Activated CD4-positive, alpha-beta T cell treated with anti-CD3 and anti-CD28 coated beads, Interleukin-2, amount 10 ng/mL, durations not matched to agents 7 days and 5 days (primary cell): ENCODE data around the gene DGAT2L6. TPM values are rescaled to one million over a fixed set of nuclear protein-coding genes. Genes with fewer than 3 reads are reported as not detected.

Experiments
- CTCF ChIA-PET: fragments of 350-600 bp; sonication (Branson Sonifier 250); formaldehyde crosslinking; loops from one replicate; lab custom pipeline; 2021; ENCODE audit warnings: antibody characterized with exemption; lab: Charles Lee
- POLR2A ChIA-PET: fragments of 350-600 bp; sonication (Branson Sonifier 250); formaldehyde crosslinking; loops from one replicate; lab custom pipeline; 2021; ENCODE audit warnings: antibody characterized with exemption; lab: Charles Lee
- DNase-seq: peaks from one replicate; pipeline ENCODE4 v3.0.0-alpha.2; 2020
- H3K27ac Mint-ChIP-seq: one replicate; pipeline ENCODE4 v1.8.0; 2021; ENCODE audit warnings: mild to moderate bottlenecking, moderate library complexity, mixed read lengths
- H3K27me3 Mint-ChIP-seq: one replicate; pipeline ENCODE4 v1.8.0; 2021; ENCODE audit warnings: mixed read lengths
- H3K36me3 Mint-ChIP-seq: one replicate; pipeline ENCODE4 v1.8.0; 2021; ENCODE audit warnings: low read depth, mixed read lengths
- H3K4me1 Mint-ChIP-seq: one replicate; pipeline ENCODE4 v1.8.0; 2021; ENCODE audit warnings: mixed read lengths
- H3K4me3 Mint-ChIP-seq: one replicate; pipeline ENCODE4 v1.8.0; 2021; ENCODE audit warnings: mild to moderate bottlenecking, moderate library complexity, mixed read lengths
- H3K9me3 Mint-ChIP-seq: one replicate; pipeline ENCODE4 v1.8.0; 2021; ENCODE audit warnings: mixed read lengths
- total RNA-seq, 2 experiments: library from RNA; stranded (reverse); gene quantifications; one replicate each; pipeline ENCODE4 v1.2.3, GENCODE V29; 2021

Gene DGAT2L6
- total RNA-seq, 2 experiments from 2014 or later = not detected

DNA sequence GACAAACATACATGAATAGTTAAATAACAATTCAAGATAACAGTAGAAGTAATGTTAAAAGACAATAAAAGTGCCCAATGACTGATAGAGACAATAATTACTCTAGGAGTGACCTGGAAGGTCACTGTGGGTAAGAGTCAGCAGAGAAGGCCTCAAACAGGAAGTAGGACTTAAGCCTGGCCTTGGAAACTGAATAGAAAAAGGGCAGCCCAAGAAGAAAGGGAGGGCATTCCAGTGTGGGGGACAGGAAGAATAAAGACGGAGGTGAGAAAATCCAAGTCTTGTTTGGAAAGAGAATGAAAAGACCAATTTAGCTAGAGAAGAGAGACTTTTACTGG lies 76.7 kb downstream of the DGAT2L6 start:
- no peaks in the 10 kb centered on the region for H3K36me3 Mint-ChIP-seq
- no peak overlapping the region for H3K27ac Mint-ChIP-seq
- ChIA-PET POLR2A (no interaction called here), CTCF (no interaction called here)
- no peak for DNase-seq
- no peak overlapping the region for H3K4me3 Mint-ChIP-seq
- peaks cover 12% of the 10 kb centered on the region for H3K4me1 Mint-ChIP-seq
- H3K27me3 Mint-ChIP-seq = no peaks in the 10 kb centered on the region
- no peaks in the 10 kb centered on the region for H3K9me3 Mint-ChIP-seq

DNA sequence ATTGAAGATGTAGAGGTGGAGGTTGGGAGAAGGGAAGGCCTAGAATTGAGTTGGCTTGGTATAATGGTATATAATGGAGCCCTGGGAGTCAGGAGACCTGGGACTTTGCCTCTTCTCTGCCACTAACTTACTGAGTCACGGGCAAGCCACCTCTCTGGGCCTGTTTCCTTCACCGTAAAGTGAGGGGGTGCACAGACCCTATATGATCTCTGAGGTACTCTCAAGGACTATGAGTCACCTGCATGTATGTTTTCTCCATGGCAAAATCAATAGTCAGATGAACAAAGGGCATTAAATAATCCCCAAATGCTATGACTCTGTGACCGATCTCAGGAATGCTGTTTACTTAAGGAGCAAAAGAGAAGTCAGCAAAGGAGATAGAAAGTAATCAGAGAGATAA lies 77.6 kb downstream of the DGAT2L6 start:
- CTCF ChIA-PET = no interaction called here
- Mint-ChIP-seq H3K27me3 (no peaks in the 10 kb centered on the region), H3K27ac (no peak overlapping the region), H3K4me1 (peaks cover 12% of the 10 kb centered on the region), H3K4me3 (no peak overlapping the region), H3K36me3 (no peaks in the 10 kb centered on the region), H3K9me3 (no peaks in the 10 kb centered on the region)
- no peak for DNase-seq
- POLR2A ChIA-PET = no interaction called here

Other genes starting within 250 kb of the DGAT2L6 start
- not detected for gene AWAT2, start 127.5 kb upstream of the DGAT2L6 start, total RNA-seq
- not detected for gene OTUD6A, start 115.0 kb upstream of the DGAT2L6 start, total RNA-seq
- 10 to 100 TPM; 60.3 to 64.1 TPM for gene IGBP1, start 44.0 kb upstream of the DGAT2L6 start, total RNA-seq
- gene AWAT1, start 57.2 kb downstream of the DGAT2L6 start, total RNA-seq = not detected
- gene P2RY4, start 82.7 kb downstream of the DGAT2L6 start, total RNA-seq = under 1 TPM; 0.12 to 0.25 TPM
- not detected for gene ARR3, start 90.9 kb downstream of the DGAT2L6 start, total RNA-seq
- gene RAB41, start 104.7 kb downstream of the DGAT2L6 start, total RNA-seq = not detected
- gene PDZD11, start 112.4 kb downstream of the DGAT2L6 start, total RNA-seq = 10 to 100 TPM; 35.1 to 43.1 TPM
- 10 to 100 TPM; 40.5 to 41.5 TPM for gene KIF4A, start 112.6 kb downstream of the DGAT2L6 start, total RNA-seq
- gene GDPD2, start 245.8 kb downstream of the DGAT2L6 start, total RNA-seq = under 1 TPM; 0.22 to 0.23 TPM